PFSK-1 (cell line): Measurements from ENCODE around the gene TNIP2.

Source experiments
- FOXP2 ChIP-seq: optimal IDR thresholded peaks from 2 replicates; pipeline ENCODE3; 2011; ENCODE audit warnings: borderline replicate concordance, control low read depth, inconsistent platforms; ENCODE audit not compliant: insufficient read depth; ENCODE audit errors: extremely low read length, extremely low read depth
- POLR2AphosphoS5 ChIP-seq: IDR thresholded peaks from 2 replicates; pipeline ENCODE4 v1.6.1; 2012; ENCODE audit warnings: low read depth, mild to moderate bottlenecking, control low read depth, low read length, moderate library complexity
- SIN3A ChIP-seq: IDR thresholded peaks from 2 replicates; pipeline ENCODE4 v1.6.1; 2012; ENCODE audit warnings: mild to moderate bottlenecking, low read length, moderate library complexity, borderline replicate concordance; ENCODE audit not compliant: insufficient read depth
- TAF1 ChIP-seq: IDR thresholded peaks from 2 replicates; pipeline ENCODE4 v1.6.1; 2012; ENCODE audit warnings: low read length, control low read depth, borderline replicate concordance; ENCODE audit not compliant: insufficient read depth
- TF ChIP-seq, protein P1 (sequence below), 2 experiments: IDR thresholded peaks; 2 replicates each; pipeline versions ENCODE4 v1.6.1 to v1.8.0; 2011 to 2012; ENCODE audit warnings: low read depth in 2 of 2, low read length in 2 of 2, control low read depth in 1 of 2, inconsistent platforms in 1 of 2, mild to moderate bottlenecking in 1 of 2, moderate library complexity in 1 of 2; ENCODE audit not compliant: insufficient read depth in 1 of 2

TNIP2 gene

DNA sequence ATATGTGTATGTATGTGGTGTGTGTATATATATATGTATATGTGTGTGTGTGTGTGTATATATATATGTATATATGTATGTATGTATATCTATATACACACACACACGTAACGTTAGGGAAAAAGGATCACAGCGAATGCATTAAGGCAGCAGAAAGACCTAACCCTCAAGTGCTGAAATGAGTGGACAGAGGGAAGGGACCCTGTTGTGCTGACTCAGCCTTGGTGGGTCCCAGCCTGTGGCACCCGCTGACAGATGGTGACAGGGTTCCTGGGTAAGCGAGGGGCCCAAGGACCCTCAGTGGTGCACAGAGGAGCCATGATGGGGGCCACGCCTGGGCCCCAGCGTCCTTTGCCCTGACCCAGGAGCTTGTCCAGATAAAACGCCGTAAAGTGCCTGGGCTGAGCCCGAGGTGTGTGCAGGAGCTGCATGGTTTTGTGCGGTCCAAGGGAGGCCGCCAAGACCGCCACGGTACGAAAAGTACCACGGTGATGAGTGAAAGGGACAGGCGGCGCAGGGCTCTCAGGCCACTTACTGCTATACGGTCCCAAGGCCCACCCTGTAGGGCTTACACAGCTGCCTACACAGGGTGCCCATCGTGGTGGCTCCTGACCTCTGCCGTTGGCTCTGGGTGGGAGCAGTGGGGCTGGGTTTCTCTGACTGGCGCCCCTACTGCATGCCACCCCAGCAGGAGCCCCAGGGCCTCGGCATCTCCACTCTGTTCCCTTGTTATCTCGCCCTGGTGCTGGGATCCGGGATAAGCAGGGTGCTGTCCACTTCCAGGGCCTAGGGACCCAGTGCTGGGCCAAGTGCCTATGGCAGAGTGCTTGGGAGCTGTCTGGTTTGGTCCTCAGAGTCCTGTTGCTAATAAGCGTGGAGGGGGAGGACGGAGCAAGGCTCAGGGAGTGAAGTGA is 46.7 kb upstream of the TNIP2 start:
- TF ChIP-seq POLR2AphosphoS5 (no peak), FOXP2 (no peak), TAF1 (no peak), SIN3A (no peak)
- TF ChIP-seq, protein P1, sequence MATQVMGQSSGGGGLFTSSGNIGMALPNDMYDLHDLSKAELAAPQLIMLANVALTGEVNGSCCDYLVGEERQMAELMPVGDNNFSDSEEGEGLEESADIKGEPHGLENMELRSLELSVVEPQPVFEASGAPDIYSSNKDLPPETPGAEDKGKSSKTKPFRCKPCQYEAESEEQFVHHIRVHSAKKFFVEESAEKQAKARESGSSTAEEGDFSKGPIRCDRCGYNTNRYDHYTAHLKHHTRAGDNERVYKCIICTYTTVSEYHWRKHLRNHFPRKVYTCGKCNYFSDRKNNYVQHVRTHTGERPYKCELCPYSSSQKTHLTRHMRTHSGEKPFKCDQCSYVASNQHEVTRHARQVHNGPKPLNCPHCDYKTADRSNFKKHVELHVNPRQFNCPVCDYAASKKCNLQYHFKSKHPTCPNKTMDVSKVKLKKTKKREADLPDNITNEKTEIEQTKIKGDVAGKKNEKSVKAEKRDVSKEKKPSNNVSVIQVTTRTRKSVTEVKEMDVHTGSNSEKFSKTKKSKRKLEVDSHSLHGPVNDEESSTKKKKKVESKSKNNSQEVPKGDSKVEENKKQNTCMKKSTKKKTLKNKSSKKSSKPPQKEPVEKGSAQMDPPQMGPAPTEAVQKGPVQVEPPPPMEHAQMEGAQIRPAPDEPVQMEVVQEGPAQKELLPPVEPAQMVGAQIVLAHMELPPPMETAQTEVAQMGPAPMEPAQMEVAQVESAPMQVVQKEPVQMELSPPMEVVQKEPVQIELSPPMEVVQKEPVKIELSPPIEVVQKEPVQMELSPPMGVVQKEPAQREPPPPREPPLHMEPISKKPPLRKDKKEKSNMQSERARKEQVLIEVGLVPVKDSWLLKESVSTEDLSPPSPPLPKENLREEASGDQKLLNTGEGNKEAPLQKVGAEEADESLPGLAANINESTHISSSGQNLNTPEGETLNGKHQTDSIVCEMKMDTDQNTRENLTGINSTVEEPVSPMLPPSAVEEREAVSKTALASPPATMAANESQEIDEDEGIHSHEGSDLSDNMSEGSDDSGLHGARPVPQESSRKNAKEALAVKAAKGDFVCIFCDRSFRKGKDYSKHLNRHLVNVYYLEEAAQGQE (IDR thresholded peaks at IDR 0.05; ENCODE audit: insufficient read depth in 1 of 2, low read depth in 2 of 2, low read length in 2 of 2) = no peak

DNA sequence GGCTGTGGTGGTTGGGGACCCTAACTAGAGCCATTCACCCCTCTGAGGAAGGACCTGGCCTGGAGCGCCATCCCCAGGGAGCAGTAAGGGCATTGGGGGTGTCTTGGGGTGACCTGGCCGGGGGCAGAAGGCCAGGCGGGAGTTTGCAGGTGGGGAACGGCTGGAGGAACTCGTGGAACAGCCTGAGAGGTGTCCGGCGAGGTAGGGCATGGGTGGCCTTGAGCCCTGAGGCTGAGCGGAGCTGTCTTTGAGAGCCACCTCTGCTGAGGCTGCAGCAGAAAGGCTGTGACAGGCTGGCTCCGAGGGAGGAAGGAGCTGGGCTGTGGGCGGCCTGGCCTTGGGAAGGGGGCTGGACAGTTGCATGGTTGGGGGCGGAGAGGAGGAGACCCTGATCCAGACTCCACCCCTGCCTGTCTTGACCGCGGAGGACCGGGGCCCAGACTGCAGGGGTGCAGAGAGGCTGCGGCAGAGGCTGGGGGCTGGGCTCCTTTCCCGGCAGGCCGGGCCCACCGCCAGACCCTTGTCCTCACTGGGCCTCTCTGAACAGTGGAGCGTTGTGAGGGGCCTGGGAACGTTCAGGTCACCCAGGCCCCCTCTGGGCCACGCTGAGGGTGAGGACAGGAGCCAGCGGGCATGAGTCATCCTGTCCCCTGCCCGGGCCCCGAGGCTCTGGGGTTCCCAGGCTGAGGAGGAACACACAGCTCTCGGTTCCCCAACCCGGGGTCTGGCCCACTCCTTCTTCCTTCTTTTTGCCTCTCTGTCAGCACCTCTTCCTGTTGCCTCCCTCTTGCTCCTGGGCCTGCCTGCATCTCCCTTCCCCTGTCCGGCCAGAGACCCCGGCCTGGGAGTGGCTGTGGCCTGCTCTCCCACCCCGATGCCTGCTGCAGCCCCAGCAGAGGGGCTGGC is 44.8 kb upstream of the TNIP2 start:
- TF ChIP-seq FOXP2 (no peak), TAF1 (no peak), SIN3A (no peak), POLR2AphosphoS5 (no peak)
- TF ChIP-seq, protein P1 (IDR thresholded peaks at IDR 0.05; ENCODE audit: insufficient read depth in 1 of 2, low read depth in 2 of 2, low read length in 2 of 2) = no peak

DNA sequence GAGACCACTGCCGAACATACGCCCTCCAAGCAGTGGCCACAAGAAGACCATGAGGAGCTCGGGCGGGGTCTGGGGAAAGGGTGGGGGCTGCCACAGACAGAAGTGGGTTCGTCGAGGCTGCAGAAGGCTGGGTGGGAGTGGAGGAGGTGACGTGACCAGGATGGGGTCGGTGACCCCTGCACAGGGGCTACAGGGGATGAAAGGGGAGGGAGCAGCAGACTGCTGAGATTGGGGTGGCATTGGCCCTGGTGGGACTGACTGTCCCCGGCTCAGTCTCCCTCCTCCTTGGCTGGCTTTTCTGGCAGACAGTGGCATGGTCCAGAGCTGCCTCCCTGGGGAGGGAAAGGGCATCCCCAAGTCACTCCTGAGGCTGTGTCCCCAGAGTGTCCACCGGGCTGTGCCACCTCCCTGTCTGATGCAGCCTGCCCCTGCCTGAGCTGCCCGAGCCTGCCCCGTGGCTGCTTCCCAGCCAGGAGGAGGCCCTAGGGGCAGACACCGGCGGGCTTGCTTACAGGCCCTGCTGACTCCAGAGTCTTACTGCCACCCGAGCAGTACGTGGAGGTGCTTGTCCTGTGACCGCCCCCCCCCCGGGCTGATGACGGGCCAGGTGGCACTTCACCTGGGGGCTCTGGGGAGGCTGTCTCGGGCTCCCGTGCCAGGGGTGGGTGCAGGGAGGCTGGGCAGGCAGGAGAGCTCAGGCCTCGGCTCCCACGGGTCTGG is 44.0 kb upstream of the TNIP2 start:
- TF ChIP-seq SIN3A = no peak
- TF ChIP-seq, protein P1 (IDR thresholded peaks at IDR 0.05; ENCODE audit: insufficient read depth in 1 of 2, low read depth in 2 of 2, low read length in 2 of 2) = no peak
- TF ChIP-seq POLR2AphosphoS5 = no peak
- no peak for TF ChIP-seq TAF1
- TF ChIP-seq FOXP2 = no peak

DNA sequence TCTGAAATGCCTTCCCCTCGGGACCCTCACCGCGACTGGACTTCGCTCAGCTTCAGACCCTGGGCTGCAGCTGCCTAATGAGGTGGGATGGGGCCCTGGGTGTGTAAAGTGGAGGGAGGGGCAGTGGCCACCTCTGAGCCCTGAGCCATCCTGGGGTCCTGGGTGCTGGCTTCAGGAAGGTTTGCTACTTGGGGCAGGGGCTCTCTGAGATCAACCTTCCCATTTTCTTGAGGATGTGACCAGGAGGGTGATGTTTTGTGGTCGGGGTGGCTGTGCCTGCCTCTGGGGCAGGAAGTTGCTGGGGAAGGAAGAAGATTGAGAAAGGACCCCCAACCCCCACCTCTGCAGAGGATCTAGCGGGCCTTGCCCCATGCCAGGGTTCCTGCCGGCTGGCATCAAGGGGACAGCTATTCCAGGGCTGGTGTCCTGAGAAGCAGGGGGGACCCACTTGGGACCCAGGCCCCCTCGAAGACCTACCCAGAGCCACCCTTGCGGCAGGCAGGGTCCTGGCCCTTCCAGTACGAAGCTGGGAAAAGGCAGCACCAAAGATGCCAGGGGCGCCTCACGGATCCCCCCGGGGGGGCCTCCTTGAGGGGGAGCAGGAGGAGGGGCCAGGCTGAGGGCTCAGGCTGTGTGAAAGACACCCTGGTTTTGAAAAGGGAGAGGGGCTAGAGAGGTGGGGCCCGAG is 43.2 kb upstream of the TNIP2 start:
- TF ChIP-seq SIN3A = no peak
- TF ChIP-seq TAF1 = no peak
- TF ChIP-seq, protein P1 (IDR thresholded peaks at IDR 0.05; ENCODE audit: insufficient read depth in 1 of 2, low read depth in 2 of 2, low read length in 2 of 2) = no peak
- no peak for TF ChIP-seq POLR2AphosphoS5
- no peak for TF ChIP-seq FOXP2
